Activated CD8-positive, alpha-beta memory T cell treated with anti-CD3 and anti-CD28 coated beads for 24 hours (primary cell): ENCODE data around the gene UGT1A10.
A peak's percentile ranks its signal among the peaks of the same experiment; 100 is the strongest.

Source experiments
- DNase-seq: peaks from one replicate; pipeline ENCODE4 v3.0.0-alpha.2; 2020

UGT1A10 gene

DNA sequence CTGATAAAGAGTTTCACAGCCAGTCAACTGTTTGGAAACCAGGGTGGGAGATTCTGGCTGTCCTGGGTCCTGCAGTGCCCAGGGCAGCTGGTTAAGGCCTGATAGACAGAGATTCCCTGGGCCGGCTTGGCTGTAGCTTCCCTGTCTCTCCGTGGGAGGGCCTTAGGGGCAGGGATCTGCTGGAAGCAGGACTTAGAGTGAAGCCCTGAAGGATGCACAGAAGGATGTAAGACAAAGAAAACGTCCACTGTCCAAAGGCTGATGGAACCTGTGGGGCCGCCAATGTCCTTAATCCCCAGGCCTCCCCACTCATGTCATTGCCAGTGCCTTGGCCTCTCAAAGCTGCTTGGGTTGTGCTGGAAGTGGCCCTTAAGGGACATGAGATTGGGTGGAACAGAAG lies 174.8 kb downstream of the UGT1A10 start:
- DNase-seq: no peak

DNA sequence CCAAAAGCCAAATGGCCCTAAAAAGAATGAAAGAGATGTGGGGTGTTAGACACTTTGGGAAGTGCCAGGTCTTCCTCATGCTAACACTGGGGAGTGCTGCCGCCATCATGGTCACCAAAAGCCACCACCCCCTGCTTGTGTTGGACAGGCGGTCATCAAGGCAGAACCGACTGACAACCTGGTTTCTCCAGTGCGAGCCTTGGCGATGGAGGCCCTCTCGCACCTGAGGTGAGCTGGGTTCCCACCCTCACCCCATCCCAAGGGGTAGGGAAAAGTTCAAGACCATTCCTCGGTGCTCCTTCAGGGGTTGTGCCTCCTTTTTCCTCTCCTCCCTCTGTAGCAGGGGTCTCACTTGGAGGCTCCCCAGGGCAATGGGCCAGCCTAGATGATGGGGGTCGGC lies 175.5 kb downstream of the UGT1A10 start:
- peak; percentile 30 for DNase-seq

DNA sequence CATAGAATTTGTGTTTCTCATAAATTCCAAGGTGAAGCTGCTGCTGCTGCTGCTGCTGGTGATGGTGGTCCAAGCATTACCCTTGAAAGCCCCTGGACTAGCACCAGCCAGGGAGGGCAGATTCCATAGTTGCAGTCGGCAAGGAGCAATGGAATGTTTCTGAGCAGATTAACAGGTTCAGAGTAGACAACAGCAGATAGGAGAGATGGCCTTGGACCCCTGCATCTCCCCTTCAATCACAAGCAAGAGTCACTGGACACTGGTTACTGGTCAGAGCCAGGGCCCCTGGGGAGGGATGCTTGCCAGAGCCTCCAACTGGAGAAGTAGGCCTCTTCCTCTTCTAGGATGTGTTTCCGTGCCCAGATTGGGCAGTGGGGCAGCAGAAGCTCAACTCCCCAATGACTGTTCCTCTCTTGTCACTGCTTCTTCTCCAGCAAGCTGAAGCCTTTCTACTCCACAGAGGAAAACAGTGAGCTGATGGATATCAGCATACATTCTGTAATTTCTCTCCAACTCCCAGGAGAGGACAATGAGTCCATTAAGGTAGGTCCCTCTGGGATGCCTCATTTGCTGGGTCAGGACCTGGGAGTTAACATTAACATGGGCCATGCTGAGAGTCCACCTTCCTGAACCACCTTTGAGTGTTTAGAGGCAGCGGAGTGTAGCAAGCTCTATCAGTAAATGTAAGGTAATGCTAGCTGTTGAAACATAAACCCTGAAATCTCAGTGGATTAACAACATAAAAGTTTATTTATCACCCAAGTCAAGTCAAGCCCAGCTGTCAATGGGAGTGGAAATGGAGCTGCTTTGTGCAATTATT lies 177.2 kb downstream of the UGT1A10 start:
- DNase-seq: peak; percentile 32

DNA sequence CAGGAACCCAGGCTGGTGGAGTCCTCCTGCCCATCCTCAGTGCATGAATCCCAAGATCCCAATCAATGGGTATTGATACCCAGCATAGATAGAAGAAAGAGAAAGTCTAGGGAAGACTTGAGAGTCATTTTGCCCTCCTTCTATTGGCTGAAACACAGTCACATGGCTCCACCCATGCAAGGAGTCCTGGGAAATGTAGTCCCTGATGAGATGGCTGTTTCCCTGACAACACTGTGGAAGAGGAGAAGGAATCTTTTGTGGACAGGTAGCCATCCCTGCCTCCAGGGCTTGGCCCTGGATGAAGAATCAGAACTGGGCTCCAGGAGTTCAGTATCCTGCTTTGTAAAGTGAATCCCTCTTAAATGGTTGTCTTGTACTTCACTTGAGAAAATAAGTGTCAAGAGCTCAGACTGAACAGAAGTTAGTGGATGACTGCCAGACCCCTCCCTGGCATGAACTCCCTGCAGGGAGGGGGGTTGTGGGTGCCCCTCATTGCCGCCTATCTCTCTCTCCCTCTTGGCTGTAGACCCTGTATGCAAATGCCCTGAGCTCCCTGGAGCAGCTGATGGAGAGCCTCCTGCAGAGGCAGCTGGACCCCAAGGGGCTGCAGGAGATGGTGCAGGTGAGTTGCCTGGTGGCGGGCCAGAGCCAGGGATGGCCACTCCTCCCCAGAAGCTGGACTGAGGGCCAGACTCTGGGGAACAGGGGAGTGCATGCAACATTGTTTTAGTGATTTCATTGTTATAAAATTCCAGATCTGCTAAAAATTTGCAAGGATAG lies 178.0 kb downstream of the UGT1A10 start:
- peak; percentile 21 for DNase-seq

DNA sequence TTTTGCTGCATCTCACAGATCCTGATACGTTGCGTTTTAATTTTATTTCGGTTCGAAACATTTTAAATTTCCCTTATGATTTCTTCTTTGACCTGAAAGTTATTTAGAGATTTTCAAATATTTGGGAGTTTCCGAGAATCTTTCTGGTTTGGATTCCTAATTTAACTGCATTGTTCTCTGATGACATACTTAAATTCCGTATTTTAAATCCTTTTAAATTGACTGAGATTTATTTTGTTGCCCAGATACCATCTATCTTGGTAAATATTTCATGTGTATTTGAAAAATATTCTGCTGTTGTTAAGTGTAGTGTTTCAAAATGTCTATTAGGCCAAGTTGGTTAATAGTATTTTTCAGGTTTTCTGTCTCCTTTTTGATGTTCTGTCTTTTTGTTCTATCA lies 179.6 kb downstream of the UGT1A10 start:
- DNase-seq: no peak

DNA sequence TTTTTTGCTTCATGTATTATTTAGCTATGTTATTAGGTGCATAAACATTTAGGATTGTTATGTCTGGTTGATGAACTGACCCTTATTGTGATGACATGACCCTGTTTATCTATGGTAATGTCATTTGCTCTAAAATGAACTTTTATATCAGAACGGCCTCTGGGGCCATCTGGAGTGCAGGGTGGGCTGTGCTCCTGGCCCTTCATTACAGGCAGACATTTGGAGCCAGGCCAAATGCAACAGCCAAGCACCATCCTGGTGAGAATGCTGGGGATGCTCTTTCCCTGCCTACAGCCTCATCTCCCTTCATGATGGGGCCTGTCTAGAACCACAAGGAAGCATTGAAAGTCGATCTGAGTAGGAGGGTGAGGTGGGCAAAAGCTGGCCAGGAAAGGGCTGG lies 180.1 kb downstream of the UGT1A10 start:
- no peak for DNase-seq

DNA sequence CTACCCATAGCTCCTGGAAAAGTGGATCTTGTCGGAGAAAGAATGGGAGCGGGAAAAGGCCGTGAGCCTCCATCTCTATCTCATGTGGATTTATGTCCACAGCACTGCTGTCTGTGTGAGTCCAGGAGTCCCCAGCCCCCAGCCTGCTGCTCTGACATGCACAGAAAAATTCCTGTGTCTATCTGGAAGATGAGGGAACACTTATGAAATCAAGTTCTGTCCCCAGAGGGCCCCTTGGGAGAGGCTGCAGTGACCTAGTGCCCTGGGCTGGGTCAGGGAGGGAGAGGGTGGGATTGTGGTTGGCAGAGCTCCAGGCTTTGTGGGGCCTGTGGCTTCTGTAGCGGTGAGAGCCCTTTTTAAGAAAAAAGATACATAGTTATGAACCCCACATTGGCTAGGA lies 180.5 kb downstream of the UGT1A10 start:
- no peak for DNase-seq

DNA sequence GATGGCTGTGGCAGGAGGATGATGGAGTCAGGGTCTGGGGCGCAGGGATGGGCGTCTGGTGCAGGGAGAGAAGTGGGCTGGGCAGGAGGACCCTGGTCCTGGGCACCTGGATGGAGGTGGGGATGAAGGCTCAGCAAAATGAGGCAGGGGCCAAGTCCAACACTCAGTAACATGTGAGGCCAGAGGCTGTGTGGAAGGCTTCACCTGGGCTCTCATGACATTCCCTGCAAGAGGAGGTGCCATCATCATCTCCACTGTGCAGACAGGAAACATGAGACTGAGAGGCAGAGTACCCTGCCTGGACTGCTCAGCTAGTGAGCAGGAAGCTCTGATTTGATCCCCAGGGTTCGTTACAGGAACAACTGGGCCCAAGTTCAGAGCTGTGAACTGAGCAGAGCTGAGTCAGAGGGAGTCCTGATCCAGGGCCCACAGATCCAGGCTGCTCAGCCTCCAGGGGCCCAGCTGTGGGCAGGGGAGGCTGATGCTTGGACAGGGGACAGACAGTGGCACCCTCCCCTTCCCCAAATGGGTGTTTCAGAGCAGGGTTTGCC lies 181.2 kb downstream of the UGT1A10 start:
- DNase-seq: no peak

DNA sequence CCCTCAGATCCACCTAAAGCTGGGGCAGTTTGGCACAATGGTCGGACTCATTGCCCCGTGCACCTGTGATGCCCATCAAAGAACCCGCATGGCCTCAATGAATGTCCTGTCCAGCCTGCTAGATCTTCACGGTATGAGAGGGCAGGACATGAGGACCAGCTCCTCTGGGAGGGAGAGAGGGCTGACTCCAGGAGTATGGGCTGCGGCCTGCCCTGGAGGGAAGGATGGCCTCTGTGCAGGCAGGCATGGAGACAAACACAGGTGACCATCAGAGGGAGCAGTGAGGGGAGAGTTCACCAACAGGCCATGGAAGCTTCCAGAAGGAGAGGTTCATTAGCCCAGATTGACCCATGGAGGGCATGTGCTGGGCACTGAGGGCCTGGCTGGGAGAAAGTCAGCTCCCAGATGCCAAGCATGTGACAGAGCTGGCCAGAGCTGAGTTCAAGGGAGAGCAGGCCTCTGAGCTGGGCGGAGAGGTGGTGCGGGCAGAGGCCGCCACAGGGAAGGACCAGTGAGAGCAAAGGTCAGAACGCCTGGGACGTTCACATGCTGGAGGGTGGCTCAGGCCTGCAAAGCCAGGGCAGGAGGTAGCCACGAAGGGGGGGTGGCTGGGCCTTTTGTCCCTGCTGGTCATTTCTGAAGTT lies 181.9 kb downstream of the UGT1A10 start:
- DNase-seq: peak; percentile 46

DNA sequence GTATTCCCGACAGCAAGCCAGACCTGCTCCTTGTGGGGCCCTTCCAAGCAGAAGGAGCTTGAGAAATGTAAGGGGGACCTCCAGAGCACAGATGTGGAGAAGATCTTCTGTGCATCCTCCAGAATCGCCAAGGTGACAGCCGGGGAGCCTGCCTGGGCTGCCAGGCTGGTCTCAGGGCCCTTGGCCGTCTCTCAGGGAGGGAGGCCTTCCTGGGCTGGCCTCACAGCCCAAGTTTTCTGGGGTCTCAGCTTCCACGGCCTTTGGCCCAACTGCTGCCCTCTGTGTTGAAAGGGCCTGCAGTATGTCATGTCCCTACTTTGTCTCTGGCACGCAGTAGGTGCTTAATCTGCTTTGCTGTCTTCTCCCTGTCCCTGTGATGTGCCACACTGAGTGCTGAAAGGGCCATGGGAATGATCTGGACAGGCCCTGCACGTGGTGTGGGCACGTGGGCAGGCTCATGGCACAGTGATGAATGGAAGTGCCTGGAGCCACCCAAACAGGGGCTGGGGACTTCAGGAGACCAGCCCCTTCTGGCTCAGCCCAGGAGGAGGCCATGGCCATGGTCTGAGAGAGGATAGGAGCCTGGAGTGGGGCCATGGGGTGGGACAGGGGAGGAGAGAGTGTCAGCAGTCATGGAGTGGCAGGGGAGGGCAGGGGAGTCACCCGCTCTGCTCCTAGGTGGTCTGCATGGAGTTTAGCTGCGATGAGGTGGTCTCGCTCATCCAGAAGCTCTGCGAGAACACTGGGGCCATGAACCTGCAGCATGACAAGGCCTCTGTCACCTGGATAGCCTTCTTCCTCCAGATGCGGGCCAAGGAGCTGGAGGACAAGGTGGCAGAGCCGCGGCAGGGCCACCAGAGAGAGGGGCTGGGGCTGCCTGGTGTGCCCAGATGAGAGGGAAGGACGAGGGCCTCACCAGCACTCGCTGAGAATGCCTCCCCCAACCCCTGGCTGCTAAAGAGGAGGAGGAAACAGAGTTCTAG lies 182.7 kb downstream of the UGT1A10 start:
- DNase-seq: no peak

DNA sequence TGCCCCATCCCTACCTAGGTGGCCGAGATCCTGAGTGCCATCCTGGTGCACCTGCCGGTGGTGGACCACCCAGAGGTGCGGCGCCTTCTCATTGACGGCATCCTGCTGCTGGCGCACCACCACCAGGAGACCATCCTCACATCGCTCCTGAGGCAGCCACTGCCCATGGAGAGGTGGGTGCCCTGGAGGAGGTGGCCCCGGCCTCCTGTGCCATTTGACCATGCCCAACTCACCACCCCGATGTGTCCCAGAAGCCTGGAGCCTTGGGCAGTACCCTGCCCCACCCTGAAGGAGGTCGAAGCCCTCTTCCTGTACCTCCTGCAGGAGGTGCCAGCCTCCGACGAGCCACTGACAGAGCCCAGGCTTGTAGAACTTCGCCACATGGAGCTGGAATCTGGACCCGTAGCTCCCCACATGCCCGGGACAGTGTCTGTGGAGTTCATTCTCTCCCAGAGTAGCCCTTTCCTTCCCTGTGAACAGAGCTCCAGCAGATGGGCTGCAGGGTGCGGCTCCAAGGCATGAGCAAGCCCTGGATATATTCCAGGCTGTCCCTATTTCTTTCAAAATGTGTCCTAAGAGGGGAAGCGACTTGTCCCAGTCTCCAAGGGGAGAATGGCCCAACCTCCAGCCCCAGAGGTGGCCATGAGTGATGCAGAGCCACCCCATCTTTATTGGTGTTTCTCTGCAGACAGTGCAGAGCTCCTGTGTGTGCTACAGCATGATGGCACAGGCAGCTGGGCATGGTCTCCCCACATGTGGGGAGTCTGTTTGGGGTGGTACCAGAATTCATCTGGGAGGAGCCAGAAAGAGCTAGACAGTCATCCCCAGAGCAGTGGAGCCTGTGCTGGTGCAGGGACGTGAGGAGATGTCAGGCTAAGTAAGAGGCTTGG lies 183.9 kb downstream of the UGT1A10 start:
- peak; percentile 45 for DNase-seq

DNA sequence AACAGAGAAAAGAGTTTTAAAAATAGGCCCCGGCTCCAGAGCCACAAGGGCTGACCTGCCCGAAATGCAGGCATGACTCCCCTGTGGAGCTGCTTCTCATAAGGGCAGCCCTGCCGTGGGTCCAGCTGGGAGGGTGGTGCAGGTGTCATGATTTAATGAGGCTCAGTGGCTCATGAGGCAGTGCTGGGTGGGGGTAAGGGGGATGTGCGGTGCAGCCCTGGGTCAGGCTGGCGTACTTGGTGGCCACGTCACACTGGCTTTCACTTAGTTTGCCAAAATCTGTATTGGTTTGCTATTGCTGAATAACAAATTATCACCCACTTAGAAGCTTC lies 184.5 kb downstream of the UGT1A10 start:
- DNase-seq: no peak

DNA sequence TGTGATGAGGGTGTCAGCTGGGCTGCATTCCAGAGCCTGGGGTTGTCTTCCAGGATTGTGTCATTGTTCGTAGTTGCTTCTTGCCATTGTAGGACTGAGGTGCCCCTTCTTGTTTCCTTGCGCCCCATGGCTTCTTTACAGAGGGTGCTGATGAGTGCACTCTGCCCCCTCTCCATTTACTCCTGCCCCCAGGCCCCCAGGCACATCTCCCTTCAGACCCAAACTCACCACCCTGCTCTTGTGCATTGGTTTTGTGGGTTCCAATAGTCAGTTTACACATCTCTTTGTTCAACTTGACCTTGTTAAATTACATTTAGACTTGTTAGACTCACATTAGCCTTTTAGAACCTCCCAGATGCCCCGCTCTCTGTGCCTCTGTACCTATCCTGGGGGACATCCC lies 184.9 kb downstream of the UGT1A10 start:
- DNase-seq: no peak

DNA sequence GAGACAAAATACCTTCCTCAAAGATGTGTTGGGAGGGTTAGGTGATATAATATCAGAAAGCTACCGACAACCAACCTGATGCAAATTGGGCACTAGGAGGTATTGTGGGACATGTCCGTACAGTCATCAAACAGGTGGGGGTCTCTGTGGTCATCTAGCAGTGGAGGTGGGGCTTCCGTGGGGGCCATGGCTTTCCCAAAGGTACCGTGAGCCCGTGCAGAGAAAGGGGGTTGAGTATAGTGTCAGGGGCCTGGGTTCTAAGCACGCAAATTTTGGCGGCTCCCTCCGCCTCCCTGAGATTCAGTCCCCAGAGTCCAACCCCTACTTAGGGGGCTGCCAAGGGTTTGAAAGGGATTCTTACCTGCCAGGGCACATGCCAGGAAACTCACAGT lies 185.5 kb downstream of the UGT1A10 start:
- no peak for DNase-seq

DNA sequence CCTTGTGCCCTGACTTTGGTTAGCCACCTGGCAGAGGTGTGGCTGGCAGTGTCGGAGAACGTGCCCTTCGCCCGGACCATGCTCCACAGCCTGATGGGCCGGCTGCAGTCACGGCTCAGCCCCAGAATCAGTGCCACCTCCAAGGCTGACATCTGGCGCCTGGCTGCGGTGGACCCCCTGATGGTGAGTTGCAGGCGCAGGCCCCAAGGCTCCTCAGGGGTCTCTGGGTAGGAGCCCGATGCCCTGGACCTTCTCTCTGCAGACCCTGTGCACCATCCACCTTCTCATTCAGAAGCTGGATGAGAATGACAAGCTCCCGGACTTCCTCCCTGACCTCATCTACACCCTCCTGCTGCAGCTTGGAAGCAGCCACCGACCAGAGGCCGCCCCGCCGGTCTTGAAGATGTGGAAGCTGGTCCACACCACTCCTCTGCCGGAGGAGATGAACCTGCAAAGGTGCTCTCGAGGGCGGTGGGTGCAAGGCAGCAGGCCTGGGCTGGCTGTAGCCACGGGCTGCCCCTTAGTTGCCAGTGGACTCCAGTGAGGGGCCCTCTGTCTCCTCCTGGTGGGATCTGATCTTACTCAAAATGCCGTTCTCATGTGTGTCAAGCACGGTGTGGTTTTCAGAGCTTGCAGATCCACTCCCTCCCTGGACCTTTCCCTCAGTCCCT lies 186.0 kb downstream of the UGT1A10 start:
- peak; percentile 46 for DNase-seq
